ENCODE data around the gene HNMT.

DNA sequence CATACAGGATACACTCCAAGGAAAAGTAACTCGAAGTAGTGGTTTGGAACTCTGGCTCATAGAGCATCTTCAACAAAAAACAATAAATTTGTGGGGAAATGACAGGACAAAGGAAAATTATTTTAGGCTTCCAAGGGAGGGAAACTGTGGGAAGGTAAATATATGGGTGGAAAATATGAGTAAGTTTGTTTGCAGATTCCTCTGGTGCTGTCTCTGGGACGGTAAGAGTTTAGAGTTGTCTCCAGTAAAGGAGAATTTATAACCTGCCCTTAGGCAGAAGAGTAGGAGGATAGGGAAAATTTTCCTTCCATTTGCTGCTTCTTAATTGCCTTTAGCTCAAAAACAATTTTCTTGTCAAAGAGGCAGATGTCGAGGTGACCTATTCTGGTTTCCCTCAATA, 19.3 kb downstream of the HNMT start:
- TF ChIP-seq ZFP30 (CRISPR knock-in tag; IDR thresholded peaks at IDR 0.05) (no peak), TOX (CRISPR knock-in tag; IDR thresholded peaks at IDR 0.05; ENCODE audit: borderline replicate concordance) (no peak)

Data from SK-N-SH treated with all-trans-retinoic acid at 6 μM for 48 hours (cell line).